SK-N-SH treated with all-trans-retinoic acid at 6 μM for 48 hours (cell line): Measurements from ENCODE around the gene MRAP.

ENCODE experiments used
- GLIS3 ChIP-seq: fragments of 250-450 bp; sonication (Bioruptor Pico); IDR thresholded peaks from 2 replicates; pipeline ENCODE4 v1.5.0; 2020; ENCODE audit warnings: mild to moderate bottlenecking, moderate library complexity
- SNAI2 ChIP-seq: fragments of 250-450 bp; sonication (Bioruptor Pico); IDR thresholded peaks from 2 replicates; pipeline ENCODE4 v1.5.0; 2020; ENCODE audit warnings: mild to moderate bottlenecking, moderate library complexity
- TCF4 ChIP-seq: fragments of 250-450 bp; sonication (Bioruptor Pico); IDR thresholded peaks from 2 replicates; pipeline ENCODE4 v1.8.0; 2021; ENCODE audit warnings: mild to moderate bottlenecking, moderate library complexity, borderline replicate concordance
- ZNF8 ChIP-seq: fragments of 450-650 bp; formaldehyde crosslinking; IDR thresholded peaks from 2 replicates; pipeline ENCODE4 v1.5.0; 2020; ENCODE audit warnings: mild to moderate bottlenecking, moderate library complexity

- no peak for TF ChIP-seq ZNF8 (CRISPR knock-in tag)
- TF ChIP-seq GLIS3: no peak
- TF ChIP-seq TCF4 (CRISPR knock-in tag): no peak
- TF ChIP-seq SNAI2 (CRISPR knock-in tag): no peak
Measured at GRCh38 chr21:32330784-32331311, 32.2 kb downstream of the MRAP start.
